Loucy (cell line): ENCODE results near the gene ACAA1.
"Not testable (repeated sequence)": the region's sequence is repeated elsewhere in the genome, so short reads cannot be mapped to it uniquely, and the experiment has no call there.

Experiments
- EZH2phosphoT487 ChIP-seq: fragments of 200-600 bp; IDR thresholded peaks from 2 replicates; pipeline ENCODE4 v1.6.1; 2018; ENCODE audit warnings: antibody characterized with exemption, mild to moderate bottlenecking, moderate library complexity, borderline replicate concordance
- TF ChIP-seq, protein P1 (sequence below): fragments of 200-600 bp; sonication (generic); conservative IDR thresholded peaks from 2 replicates; pipeline ENCODE4 v1.5.1; 2014; ENCODE audit warnings: mild to moderate bottlenecking, antibody characterized with exemption, low read length

GRCh38 chr3:38134517-38135143 lies 2.3 kb downstream of the ACAA1 start:
- TF ChIP-seq, protein P1, sequence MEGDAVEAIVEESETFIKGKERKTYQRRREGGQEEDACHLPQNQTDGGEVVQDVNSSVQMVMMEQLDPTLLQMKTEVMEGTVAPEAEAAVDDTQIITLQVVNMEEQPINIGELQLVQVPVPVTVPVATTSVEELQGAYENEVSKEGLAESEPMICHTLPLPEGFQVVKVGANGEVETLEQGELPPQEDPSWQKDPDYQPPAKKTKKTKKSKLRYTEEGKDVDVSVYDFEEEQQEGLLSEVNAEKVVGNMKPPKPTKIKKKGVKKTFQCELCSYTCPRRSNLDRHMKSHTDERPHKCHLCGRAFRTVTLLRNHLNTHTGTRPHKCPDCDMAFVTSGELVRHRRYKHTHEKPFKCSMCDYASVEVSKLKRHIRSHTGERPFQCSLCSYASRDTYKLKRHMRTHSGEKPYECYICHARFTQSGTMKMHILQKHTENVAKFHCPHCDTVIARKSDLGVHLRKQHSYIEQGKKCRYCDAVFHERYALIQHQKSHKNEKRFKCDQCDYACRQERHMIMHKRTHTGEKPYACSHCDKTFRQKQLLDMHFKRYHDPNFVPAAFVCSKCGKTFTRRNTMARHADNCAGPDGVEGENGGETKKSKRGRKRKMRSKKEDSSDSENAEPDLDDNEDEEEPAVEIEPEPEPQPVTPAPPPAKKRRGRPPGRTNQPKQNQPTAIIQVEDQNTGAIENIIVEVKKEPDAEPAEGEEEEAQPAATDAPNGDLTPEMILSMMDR: not testable (repeated sequence)
- not testable (repeated sequence) for TF ChIP-seq EZH2phosphoT487
